Epithelial cell of esophagus (primary cell): ENCODE data around the gene MED15.
"Not testable (repeated sequence)": the region's sequence is repeated elsewhere in the genome, so short reads cannot be mapped to it uniquely, and the experiment has no call there.

Source experiments
- DNase-seq: peaks from one replicate; pipeline ENCODE4 v3.0.0; 2010; ENCODE audit warnings: low read depth
- H3K4me3 ChIP-seq: 2 replicates; pipeline ENCODE4 v1.5.1; 2011; ENCODE audit warnings: mild to moderate bottlenecking, low read length, control low read depth
- CTCF ChIP-seq: IDR thresholded peaks from 2 replicates; pipeline ENCODE4 v1.5.1; 2011; ENCODE audit warnings: low read depth, mild to moderate bottlenecking, low read length, control low read depth, inconsistent platforms; ENCODE audit not compliant: insufficient read depth; ENCODE audit errors: missing control alignments

MED15 gene

GRCh38 chr22:20464096-20464614, 43.3 kb upstream of the MED15 start:
- no peak for DNase-seq
- no peak for TF ChIP-seq CTCF
- no peak overlapping the region for H3K4me3 ChIP-seq

DNA sequence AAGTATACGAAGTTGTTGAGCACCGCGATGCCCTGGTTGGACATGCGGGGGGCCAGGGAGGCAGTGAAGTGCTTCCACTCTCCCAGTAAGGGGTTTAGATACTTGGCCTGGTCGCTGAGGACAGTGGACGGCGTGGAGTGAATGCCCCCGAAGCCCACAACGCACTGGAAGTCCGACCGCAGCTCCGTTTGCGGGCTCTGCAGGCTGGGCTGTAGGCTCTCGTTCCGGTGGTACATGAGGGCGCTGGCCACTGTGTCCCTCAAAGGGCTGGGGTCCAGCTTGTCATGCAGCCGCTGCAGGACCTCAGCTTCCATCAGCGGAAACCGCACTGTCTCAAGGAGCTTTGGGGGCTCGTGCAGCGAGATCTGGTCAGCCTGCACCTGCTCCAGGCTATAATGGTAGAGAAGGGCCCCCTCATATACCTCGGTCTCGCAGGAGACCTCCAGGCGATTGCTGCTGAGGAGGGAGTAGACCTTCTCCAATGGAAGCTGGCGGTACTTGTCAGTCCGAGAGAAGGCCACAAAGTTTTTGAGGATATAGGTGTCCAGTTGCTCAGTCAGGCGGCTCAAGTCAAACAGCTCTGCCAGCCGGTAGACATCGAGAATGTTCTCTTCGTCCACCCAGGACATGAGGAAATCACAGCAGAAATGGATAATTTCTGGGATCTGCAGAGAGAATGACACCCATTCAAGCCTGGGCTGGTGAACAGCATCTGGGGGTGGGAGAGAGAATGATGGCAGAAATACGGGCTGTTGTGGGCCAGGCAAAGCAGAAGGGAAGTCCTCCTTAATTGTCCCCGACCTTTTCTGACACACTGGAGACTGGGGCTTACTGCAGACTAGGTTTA, 42.3 kb upstream of the MED15 start:
- no peak overlapping the region for H3K4me3 ChIP-seq
- no peak for DNase-seq
- TF ChIP-seq CTCF = no peak

- no peak for DNase-seq
- no peak for TF ChIP-seq CTCF
- no peak overlapping the region for H3K4me3 ChIP-seq
Observed at GRCh38 chr22:20465759-20466077, 41.7 kb upstream of the MED15 start.

DNA sequence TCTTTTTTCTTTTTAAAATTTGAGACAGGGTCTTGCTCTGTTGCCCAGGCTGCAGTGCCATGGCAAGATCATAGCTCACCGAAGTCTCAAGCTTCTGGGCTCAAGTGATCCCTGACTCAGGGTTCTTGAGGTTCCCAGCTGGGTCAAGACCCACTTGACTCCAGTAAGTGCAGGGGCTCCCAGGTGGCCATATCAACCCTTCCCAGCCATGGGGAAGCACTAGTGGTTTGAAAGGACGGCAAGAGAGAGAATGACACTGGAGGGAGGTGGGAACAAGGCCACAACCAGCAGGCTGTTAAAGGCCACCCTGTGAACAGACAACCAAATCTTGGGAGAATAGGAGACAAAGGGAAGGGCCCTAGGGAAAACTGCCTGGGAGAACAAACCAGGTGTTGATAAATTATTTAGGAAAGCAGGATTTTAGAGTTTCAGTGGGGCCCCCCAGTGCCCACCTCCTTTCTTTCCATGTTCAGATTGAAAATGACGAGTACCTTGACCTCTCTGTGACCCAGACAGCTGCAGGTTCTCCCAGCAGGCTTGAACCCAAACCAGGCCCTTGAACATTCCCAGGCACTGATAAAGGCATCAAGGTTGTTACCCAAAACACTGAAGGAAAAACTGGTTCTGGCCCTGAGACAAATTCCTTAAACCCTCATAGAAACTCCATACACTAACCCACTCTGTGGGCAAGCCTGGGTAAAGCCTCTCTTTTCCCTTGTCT, 40.6 kb upstream of the MED15 start:
- no peak for TF ChIP-seq CTCF
- no peak for DNase-seq
- H3K4me3 ChIP-seq = no peak overlapping the region

- no peak for DNase-seq
- TF ChIP-seq CTCF = no peak
- H3K4me3 ChIP-seq = no peak overlapping the region
Observed at GRCh38 chr22:20469110-20469868, 38.1 kb upstream of the MED15 start.

- not testable (repeated sequence) for DNase-seq, H3K4me3 ChIP-seq
Observed at GRCh38 chr22:20470525-20470924, 36.9 kb upstream of the MED15 start.
